Activated CD8-positive, alpha-beta memory T cell treated with anti-CD3 and anti-CD28 coated beads for 48 hours (primary cell): Measurements from ENCODE around the gene LDB2.
"Not testable (repeated sequence)": the region's sequence is repeated elsewhere in the genome, so short reads cannot be mapped to it uniquely, and the experiment has no call there.

Experiments
- DNase-seq, 3 experiments: peaks; one replicate each; pipeline ENCODE4 v3.0.0-alpha.2; 2020; ENCODE audit warnings: low read depth in 2 of 3, low spot score in 2 of 3

LDB2 gene

DNA sequence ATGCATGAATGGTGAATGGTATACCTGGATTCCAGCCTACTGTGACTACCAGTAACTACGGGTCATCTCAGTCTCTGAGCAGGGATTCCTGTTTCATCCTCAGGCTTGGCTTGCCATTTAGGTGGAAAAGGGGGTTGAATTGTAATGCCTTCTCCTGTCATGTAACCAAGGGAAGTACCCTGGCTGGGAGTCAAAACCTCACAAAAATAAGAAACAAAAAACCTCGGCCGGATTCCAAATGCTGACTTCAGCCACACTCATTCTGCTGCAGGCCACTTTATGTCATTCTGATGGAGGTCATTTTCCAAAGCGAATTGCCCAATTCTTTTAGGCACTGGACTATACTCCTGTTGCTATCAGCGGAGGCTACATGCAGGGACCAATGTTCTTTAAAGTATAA, 324.7 kb downstream of the LDB2 start:
- DNase-seq = no peak

DNA sequence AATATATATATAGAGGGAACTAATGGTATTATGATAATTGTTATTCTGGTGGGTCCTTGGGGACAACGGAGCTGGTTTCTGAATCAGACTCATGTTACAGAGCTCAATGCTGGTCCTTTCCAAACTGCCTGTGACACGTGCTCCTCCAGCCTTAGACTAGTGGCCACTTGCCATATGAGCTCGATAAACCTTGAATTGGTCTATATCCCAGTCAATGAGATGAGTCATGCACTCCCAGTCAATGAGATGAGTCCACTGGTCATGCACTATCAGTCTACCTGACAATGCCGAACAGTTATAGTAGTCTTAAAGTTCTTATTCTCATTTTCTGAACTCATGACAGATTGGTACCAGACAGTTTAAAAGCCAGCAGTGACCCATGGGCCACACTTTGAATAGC, 325.2 kb downstream of the LDB2 start:
- no peak for DNase-seq

DNA sequence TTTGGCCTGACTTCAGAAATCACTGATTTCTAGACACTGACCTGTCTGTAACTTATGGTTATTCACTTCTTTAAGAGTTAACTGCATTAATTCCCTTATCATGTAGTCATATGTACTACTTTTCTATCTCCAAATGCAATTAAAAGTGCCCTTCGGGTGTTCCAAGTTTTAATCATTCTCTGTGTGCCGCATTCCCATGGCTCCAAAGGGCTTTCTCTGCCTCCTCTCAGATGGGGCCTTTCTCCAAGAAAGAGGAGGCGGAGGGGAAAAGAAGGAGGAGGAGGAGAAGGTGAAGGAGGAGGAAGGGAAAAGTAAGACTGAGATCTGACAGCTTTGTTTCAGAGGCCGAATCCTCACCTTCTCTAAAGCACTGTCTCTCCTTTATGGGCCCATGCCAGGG, 325.8 kb downstream of the LDB2 start:
- DNase-seq = no peak

DNA sequence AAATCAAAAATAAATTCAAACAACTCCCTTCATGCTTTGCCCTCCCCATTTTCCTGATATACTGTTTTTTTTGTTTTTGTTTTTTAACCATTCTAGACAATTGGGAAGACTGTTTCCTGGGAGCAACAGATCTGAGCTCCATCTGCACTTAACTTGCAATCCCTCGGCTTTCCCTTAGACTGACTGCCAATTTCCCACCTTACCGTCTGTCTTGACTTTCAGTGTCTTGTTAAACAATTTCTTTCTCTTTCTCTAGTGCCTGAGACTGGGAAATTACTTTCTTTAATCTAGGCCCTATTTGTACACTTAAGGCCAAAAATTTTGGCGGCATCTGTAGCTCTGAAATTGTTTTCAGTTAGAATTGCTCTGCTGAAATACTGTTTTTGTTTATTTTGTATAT, 326.3 kb downstream of the LDB2 start:
- DNase-seq = no peak

DNA sequence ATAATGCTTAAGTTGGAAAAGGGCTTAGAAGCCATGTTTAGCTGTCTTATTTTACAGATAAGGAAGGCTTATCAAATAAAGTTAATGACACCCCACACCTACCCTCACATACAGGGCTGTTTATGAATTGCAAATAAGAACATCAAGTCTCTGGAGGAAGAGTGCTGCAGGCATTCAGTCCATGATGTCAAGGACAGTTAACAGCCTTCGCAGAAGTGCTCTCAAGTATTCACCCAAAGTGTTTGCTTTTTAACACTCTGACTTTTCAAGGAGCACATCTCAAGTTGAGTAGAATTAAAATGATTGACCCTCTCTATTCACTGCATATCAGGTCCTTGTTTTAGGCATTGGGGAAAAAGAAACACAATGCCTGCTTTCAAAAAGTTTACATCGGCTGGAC, 328.7 kb downstream of the LDB2 start:
- no peak for DNase-seq

DNA sequence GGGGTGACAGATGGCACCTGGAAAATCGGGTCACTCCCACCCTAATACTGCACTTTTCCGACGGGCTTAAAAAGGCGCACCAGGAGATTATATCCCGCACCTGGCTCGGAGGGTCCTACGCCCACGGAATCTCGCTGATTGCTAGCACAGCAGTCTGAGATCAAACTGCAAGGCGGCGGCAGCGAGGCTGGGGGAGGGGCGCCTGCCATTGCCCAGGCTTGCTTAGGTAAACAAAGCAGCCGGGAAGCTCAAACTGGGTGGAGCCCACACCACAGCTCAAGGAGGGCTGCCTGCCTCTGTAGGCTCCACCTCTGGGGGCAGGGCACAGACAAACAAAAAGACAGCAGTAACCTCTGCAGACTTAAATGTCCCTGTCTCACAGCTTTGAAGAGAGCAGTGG, 341.1 kb downstream of the LDB2 start:
- not testable (repeated sequence) for DNase-seq

DNA sequence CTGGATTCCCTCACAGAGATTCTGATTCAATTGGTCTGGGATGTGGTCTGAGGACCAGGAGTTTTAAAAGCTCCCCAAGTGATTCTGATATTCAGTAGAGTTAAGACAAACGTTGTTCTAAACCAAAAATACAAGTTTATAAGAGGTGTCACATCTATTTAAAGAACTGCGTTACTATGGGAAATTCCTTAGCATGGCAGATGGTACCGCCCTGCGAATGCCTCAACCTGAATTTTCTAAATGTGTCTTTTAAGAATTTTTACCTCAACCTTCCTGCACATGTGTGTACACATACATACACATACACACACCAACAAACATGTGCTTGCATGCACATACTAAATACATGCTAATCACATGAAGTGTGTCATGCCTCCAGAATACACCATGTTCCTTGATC, 343.3 kb downstream of the LDB2 start:
- DNase-seq = no peak

DNA sequence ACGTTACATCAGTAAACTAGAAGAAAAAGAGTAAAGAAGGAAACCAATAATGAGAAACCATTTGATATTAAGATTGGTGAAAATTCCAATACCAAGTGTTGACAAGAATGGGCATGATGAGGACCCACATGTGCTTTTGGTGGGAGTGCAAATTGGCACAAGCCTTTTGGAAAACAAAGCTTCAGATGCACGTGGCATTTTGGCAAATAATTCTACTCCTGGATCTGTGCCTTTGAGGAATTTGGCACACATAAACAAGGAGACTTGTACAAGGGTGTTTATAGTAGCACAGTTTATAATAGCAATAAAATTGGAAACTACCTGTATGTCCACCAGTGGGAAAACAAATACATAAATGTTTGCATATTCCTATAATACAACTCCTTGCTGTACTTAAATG, 347.9 kb downstream of the LDB2 start:
- no peak for DNase-seq

DNA sequence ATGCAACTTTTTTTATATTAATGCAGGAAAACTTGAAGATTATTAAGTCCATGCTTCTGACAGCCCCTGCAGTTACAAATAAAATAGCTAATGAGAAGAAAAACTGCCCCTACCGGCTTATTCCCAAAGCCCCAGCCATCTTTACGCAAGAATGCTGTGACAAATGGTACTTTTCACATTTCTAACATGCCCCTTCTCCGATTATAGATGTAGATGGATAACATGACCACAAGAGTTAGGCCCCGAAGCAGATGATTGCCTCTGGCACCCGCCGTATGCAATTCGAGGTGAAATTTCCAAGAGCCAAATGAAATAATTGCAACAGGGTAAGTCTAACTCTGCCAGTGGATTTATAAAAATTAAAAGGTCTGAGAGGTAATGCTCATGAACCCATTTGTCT, 352.8 kb downstream of the LDB2 start:
- no peak for DNase-seq

DNA sequence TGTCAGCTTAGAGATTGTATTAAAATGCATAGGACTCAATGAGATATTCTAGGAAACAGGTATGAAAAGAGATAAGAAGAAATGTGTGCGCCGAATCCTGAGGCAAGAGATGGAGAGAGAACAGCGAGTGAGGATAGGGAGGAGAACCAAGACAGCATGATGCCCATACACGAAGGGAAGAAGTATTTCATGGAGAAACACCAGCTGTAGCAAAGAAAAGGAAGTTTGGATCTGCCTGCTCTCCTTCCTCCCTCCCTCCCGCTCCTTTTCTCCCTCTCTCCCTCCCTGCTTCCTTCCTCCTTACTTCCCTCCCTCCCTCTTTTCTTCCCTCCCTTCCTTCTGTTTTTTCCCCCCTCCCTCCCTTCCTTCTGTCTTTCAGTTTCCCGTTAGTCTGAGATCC, 353.6 kb downstream of the LDB2 start:
- no peak for DNase-seq

DNA sequence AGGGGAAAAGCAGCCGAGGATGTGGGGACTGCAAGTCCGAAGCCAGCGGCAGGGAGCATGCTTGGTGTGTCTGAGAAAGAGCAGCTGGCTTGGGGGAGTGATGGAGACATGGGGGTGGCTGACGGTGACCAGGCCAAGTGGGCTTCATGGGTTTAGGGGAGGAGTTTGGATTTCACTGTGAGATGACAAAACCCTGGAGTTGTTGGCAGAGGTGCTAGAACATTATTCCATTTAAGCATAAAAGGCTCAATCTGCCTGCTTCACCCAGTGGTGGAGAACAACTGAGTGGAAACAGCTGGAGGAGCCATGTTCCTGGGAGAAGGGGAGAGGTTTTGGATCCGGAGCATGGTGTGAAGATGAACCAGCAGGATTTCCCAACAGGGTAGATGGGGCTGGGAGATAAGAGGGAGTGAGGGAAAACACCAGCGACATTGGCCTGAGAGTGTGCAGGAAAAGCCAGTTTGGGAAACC, 354.2 kb downstream of the LDB2 start:
- no peak for DNase-seq

DNA sequence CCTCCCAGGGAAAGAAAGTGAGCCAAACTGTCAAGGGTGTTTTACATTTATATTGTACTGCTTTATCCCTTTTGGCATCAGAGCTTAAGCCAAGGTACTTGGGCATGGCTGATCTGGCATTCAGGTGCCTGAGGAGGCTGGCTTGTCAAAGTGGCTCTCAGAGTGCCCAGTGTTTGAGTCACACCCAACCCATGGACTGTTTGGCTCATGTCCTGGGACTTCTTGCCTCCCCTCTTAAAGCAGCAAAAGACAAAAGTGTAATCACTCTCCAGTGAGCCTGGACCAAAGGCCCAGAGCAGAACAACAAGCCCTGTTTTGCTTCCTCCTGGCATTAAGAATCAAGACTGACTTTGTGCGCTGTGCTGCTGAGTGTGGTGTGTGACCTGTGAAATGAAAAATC, 360.5 kb downstream of the LDB2 start:
- no peak for DNase-seq

DNA sequence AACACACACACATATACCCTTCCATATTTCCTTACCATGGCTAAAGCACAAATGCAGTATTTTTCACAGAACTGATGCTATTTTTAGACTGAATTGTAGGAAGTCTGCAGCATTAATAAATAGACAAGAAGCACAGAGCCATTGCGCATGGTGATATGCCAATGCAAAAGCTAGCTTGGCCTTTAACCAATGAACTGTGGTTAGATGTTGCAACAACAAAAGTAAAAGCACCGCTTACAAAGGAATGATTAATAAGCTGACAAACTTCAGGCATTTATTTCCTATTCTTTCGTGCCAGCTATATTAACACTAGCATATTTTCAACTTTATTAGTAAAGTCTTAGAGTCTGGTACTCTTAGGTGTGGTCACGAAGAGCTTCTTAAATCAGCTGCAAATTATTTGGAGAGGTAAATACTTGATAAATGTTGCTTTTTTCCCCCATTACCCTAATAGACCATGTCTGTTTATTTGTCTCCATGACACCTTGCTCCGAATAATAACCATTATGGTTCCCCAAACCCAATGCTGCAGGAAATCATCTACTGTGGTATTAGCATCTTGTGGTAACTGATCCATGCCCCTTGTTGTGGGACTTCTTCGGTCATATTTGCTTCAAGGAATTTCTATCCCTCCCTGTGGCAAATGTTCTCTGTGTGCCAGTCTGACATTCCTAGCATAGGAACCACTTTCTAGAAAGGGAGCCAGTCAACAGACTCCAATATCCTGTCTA, 366.0 kb downstream of the LDB2 start:
- no peak for DNase-seq

DNA sequence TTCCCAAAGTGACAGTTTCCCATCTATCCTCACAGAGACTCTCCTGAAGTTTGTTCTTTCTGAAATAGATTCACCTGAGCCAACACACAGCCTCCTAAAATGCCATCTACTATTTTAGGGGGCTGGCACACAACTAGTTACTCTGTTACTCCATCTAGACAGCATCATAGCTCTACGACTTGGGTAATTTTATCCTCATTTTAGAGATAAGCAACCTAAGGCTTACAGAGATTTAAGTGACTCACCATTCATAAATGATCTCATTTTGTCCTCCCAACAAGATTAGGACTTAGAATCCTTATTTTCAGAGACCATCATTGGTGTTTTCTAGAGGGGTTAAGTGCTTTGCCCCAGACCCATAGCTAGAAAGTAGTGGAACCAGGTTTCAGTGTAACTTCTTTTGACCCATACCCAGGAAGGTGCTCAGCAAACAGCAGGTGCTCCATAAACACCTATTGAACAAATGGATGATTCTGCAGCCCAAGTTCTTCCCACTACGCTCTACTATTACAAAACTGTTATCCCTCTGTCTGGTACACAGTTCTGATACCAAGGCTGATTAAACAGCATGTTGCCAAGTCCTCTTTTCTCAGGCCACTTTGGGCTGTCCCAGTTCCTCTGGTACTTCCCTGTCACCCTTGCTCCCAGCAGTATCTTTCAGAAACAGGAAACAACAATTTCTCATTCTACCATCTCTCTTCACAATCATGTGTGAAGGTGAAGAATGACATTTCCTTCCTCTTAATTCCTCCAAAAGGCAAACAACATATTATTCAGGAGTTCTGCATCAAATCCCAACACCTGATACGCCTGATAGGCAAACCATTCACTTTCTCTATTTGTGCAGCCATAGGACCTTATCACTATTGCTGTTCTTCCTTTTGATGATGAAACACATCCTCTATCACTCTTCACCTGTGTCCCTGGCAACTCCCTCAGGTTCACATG, 367.5 kb downstream of the LDB2 start:
- no peak for DNase-seq

DNA sequence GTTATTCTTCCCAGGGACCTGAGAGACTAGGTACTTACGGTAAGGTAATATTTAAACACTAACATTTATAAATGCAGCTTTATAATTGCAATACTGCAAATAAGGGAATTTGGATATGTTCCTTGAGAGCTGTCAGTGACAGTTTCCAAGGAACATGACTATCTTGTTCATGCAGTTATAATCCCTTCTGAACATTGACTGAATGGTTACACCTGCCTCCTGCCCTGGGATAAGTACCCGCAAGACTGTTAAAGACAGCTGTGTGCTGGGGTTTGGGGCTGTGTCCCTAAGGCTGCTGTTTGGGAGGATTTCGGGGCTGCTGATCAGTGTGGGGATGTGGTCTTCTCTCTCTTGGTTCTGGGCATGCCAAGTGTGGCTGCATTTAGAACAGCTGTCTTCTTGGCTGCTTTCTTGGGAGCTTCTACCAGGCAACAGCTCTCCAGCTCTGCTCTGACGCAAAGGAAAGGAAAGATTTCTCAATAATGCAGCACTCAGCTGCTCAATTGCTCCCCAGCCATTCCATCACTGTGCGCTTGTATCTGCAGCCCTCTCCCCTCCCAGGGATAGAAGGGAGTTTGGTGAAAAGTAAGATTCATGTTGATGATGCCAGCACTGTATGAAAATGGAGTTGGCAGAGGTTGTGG, 373.4 kb downstream of the LDB2 start:
- no peak for DNase-seq

DNA sequence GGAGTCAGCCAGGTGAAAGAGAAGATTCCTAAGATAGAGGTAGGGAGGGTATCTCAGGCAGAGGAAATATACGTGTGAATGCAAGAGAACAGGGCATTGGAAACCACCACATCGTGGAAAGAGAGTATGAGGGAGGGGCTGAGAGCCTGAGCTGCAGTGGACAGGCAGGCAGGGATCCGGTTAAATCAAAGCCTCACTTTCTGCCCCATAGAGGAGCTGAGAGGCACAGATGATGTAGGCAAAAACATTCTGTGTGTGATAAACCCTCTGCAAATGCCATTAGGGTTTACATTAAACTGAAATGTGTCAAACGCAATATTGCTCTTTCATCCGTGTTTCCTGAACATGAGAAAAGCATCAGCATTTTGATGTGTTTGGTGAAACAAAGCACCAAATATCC, 374.0 kb downstream of the LDB2 start:
- no peak for DNase-seq

DNA sequence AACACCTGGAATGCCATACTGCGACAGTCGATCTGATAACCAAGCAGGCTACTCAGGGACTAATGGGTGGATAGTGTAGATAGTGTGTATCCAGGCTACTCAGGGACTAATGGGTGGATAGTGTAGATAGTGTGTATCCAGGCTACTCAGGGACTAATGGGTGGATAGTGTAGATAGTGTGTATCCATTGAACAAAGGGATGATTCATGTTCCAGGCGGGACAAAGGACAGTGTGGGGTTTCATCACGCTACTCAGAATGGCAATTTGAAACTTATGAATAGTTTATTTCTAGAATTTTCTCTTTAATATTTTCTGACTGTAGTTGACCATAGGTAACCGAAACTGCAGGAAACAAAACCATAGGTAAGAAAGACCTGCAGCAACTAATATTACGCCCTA, 374.9 kb downstream of the LDB2 start:
- DNase-seq = not testable (repeated sequence)

DNA sequence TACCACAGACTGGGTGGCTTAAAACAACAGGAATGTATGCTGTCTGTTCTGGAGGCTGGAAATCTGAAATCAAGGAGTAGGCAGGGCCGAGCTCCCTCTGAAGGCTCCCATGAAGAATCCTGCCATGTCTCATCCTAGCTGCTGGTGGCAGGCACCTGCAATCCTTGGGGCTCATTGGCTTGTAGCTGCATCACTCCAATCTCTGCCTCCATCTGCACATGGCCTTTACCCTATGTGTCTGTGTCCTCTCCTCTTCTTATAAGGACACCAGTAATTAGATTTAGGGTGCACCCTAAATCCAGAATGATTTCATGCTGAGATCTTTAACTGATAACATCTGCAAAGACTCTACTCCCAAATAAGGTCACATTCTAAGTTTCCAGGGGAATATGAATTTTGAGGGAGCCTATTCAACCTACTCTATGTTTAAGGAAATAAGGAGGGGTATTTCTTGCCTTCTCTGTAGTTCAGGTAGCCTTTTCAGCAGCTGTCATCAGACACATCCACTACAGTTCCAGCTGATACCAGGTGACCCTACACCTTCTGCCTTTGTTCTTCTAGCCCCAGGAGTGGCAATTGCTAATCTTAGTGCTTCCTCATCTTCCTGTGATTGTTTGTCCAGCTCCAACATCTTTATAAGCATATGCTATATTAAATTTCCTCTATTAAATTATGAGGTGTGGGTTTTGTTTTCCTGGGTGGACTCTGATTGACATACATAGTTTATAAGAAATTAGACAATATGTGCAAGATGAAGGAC, 377.1 kb downstream of the LDB2 start:
- DNase-seq = no peak

DNA sequence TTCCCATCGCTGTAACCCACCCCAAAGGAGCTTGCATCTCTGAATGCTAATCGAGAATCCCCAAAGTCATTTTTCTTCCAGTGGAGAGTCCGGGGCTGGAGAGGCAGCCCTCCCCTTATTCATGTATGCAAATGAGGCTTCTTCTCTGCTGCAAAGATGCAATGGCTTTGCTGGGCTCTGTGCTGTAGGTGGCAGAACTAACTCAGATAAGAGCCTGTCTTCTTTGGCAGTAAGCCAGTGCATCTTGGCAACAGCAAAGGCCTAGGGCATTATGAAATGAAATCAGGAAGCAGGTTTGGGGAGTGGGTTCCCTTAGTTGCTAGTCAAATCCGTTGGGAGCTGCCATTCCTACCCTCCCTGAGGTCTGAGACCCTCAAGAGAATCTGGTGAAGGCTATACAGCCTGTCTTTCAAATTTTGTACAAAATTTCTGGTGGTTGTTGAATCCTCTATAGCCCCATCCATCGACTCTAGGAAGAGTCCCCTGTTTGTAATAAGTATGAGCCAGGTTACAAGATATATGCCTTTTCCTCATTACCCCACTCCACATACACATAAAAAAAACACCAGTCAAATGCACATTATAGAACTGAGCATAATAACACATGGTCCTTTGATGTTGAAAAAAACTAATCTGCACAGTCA, 381.5 kb downstream of the LDB2 start:
- DNase-seq = no peak

DNA sequence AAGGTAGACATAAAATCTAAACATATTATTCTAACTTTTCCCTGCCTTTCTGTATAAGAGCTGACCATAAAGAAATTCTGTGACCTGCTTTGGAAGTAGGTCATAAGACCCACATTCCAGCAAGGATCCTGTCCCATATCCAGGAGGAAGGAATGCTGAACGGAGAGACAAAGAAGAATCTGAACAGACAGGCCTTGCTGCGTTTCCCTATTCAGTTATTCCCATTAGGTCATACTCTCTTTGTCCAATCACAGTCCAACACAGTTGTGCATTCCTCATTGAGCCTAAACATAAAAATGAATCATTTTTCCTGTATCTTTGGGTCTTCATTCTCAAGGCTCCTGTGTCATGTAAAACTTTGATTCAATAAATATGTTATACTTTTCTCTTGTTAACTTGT, 384.6 kb downstream of the LDB2 start:
- DNase-seq = no peak

DNA sequence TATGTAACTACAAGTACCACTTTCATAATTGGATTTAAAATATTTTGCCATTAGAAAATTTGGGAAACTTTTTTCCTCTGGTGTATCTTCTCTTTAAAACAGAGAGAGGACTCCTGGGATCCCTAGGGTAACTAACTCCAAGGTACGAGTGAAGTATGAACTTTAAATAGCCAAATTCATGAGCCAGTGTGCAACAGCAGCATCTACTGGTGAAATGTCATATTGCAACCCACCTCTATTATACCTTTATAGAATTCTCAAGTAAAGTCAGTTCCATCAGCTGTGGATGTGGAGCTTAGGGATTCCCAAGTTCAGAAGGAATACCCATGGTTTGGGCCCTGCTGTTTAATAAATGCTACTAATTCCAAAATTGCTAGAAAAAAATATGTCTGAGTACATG, 389.5 kb downstream of the LDB2 start:
- no peak for DNase-seq
